ENCODE results near the gene PPP2R3B.

DNA sequence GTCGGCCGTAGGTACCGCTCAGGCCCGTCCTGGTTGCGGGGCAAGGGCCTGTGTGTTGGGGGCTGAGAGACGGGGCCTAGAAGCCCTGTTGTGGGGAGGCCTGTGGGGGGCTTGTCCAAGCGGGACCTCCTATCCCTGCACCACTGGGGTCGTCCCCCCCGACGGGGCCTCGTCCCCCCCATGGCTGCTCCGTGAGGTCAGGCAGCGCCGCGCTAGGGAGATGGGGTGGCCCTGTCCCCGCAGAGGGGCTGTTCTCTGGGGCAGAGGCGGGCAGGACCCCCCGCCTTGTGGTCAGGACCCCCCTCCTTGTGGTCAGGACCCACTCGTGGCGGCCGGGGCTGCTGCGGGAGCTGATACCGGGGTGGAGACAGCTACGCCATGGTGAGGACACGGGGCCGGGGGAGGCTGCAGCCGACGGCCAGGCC lies 56.0 kb downstream of the PPP2R3B start:
- TF ChIP-seq CTCF (conservative IDR thresholded peaks at IDR 0.05 in 1 of 2, IDR thresholded peaks at IDR 0.05 in 1 of 2; ENCODE audit: extremely low read depth in 1 of 2, insufficient read depth in 1 of 2, low read depth in 1 of 2, low read length in 2 of 2) (no peak), EZH2 (IDR thresholded peaks at IDR 0.05; ENCODE audit: borderline replicate concordance, low read length) (no peak)

Measured in mammary epithelial cell (primary cell).